LNCAP (cell line): ENCODE measurements around the gene TMEM150C.

Experiments used
- CTCF ChIP-seq: fragments of 450-650 bp; IDR thresholded peaks from 2 replicates; pipeline ENCODE4 v1.5.1; 2017; ENCODE audit warnings: mild to moderate bottlenecking

The TMEM150C gene

GRCh38 chr4:82437285-82438005 is 124.3 kb downstream of the TMEM150C start:
- no peak for TF ChIP-seq CTCF

- no peak for TF ChIP-seq CTCF
These were observed 125.0 kb downstream of the TMEM150C start for GRCh38 chr4:82436780-82437179.

GRCh38 chr4:82436130-82436529 is 125.7 kb downstream of the TMEM150C start:
- no peak for TF ChIP-seq CTCF

- TF ChIP-seq CTCF, result no peak
These were observed 126.8 kb downstream of the TMEM150C start for GRCh38 chr4:82434949-82435348.

GRCh38 chr4:82433791-82434190 is 128.0 kb downstream of the TMEM150C start:
- no peak for TF ChIP-seq CTCF
